ENCODE data around the gene FHOD3. TPM values are rescaled to one million over a fixed set of nuclear protein-coding genes. Genes with fewer than 3 reads are reported as not detected.

FHOD3 gene
- total RNA-seq, 1 experiment from 2014 or later, result 18.1 TPM

- H3K4me1 ChIP-seq (ENCODE audit: insufficient read depth, low read length), result no peaks in the 10 kb centered on the region
- BruUV-seq (replicated peaks), result no TSS peak
- ChIA-PET POLR2A (ENCODE audit: unreplicated experiment) (no interaction called here), CTCF (no interaction called here)
- H3K9ac ChIP-seq (ENCODE audit: low read length), result no peak overlapping the region
- H4K20me1 ChIP-seq (ENCODE audit: low read length), result no peaks in the 10 kb centered on the region
- no peaks in the 10 kb centered on the region for H3F3A ChIP-seq (ENCODE audit: low read length, unreplicated experiment)
- ATAC-seq (no peak), DNase-seq (no peak)
- intact Hi-C loops (cut with micrococcal nuclease), result no loop called here
- no peaks in the 10 kb centered on the region for H3K9me3 ChIP-seq (ENCODE audit: low read length)
- H3K4me3 ChIP-seq (ENCODE audit: low read length), result no peak overlapping the region
- no peak for TF ChIP-seq EZH2 (IDR thresholded peaks at IDR 0.05; ENCODE audit: low read length, unreplicated experiment)
- no peaks in the 10 kb centered on the region for H3K27me3 ChIP-seq (ENCODE audit: low read length)
- no peaks in the 10 kb centered on the region for H3K79me2 ChIP-seq (ENCODE audit: low read length)
- no peaks in the 10 kb centered on the region for H3K9me2 ChIP-seq (replicated peaks; ENCODE audit: low read length)
- H3K36me3 ChIP-seq (ENCODE audit: low read depth, low read length), result no peaks in the 10 kb centered on the region
- H3K27ac ChIP-seq (ENCODE audit: low read length), result no peak overlapping the region
- no peak overlapping the region for H2AFZ ChIP-seq (ENCODE audit: low read length)
- no peak overlapping the region for H3K4me2 ChIP-seq (ENCODE audit: low read length)
Measured at GRCh38 chr18:36264283-36264682, 33.2 kb upstream of the FHOD3 start.

- Histone ChIP-seq H3K4me1 (ENCODE audit: insufficient read depth, low read length) (no peaks in the 10 kb centered on the region), H3K9ac (ENCODE audit: low read length) (no peak overlapping the region), H3F3A (ENCODE audit: low read length, unreplicated experiment) (no peaks in the 10 kb centered on the region), H3K4me2 (ENCODE audit: low read length) (no peak overlapping the region), H3K9me2 (replicated peaks; ENCODE audit: low read length) (no peaks in the 10 kb centered on the region), H3K79me2 (ENCODE audit: low read length) (no peaks in the 10 kb centered on the region), H3K27me3 (ENCODE audit: low read length) (no peaks in the 10 kb centered on the region), H3K4me3 (ENCODE audit: low read length) (no peak overlapping the region), H4K20me1 (ENCODE audit: low read length) (no peaks in the 10 kb centered on the region), H3K36me3 (ENCODE audit: low read depth, low read length) (no peaks in the 10 kb centered on the region), H3K27ac (ENCODE audit: low read length) (no peak overlapping the region), H2AFZ (ENCODE audit: low read length) (no peak overlapping the region), H3K9me3 (ENCODE audit: low read length) (no peaks in the 10 kb centered on the region)
- intact Hi-C loops (cut with micrococcal nuclease), result no loop called here
- BruUV-seq (replicated peaks), result no TSS peak
- ChIA-PET CTCF (no interaction called here), POLR2A (ENCODE audit: unreplicated experiment) (no interaction called here)
- no peak for DNase-seq
- TF ChIP-seq EZH2 (IDR thresholded peaks at IDR 0.05; ENCODE audit: low read length, unreplicated experiment) (no peak), CTCF (conservative IDR thresholded peaks at IDR 0.05; ENCODE audit: low read depth, low read length) (no peak), EZH2phosphoT487 (IDR thresholded peaks at IDR 0.05; ENCODE audit: borderline replicate concordance, low read length) (no peak)
- ATAC-seq, result no peak
Measured at GRCh38 chr18:36265015-36265414, 32.5 kb upstream of the FHOD3 start.

GRCh38 chr18:36269157-36269556 is 28.4 kb upstream of the FHOD3 start:
- Histone ChIP-seq H3K4me2 (ENCODE audit: low read length) (no peak overlapping the region), H3K9ac (ENCODE audit: low read length) (no peak overlapping the region), H3K9me2 (replicated peaks; ENCODE audit: low read length) (no peaks in the 10 kb centered on the region), H3F3A (ENCODE audit: low read length, unreplicated experiment) (no peaks in the 10 kb centered on the region), H4K20me1 (ENCODE audit: low read length) (no peaks in the 10 kb centered on the region), H3K9me3 (ENCODE audit: low read length) (no peaks in the 10 kb centered on the region), H3K4me3 (ENCODE audit: low read length) (no peak overlapping the region), H3K36me3 (ENCODE audit: low read depth, low read length) (no peaks in the 10 kb centered on the region), H2AFZ (ENCODE audit: low read length) (no peak overlapping the region), H3K79me2 (ENCODE audit: low read length) (no peaks in the 10 kb centered on the region), H3K27ac (ENCODE audit: low read length) (no peak overlapping the region), H3K4me1 (ENCODE audit: insufficient read depth, low read length) (no peaks in the 10 kb centered on the region), H3K27me3 (ENCODE audit: low read length) (no peaks in the 10 kb centered on the region)
- no peak for ATAC-seq
- TF ChIP-seq CTCF (conservative IDR thresholded peaks at IDR 0.05; ENCODE audit: low read depth, low read length) (no peak), EZH2 (IDR thresholded peaks at IDR 0.05; ENCODE audit: low read length, unreplicated experiment) (no peak), EZH2phosphoT487 (IDR thresholded peaks at IDR 0.05; ENCODE audit: borderline replicate concordance, low read length) (no peak)
- POLR2A ChIA-PET (ENCODE audit: unreplicated experiment), result no interaction called here
- no TSS peak for BruUV-seq (replicated peaks)
- intact Hi-C loops (cut with micrococcal nuclease), result no loop called here
- CTCF ChIA-PET, result no interaction called here
- no peak for DNase-seq
